GOT3 (cell line): Measurements from ENCODE around the gene TRIP13.

Experiments used
- DNase-seq: peaks from one replicate; lab custom pipeline; 2025; ENCODE audit warnings: mixed read lengths; lab: John Stamatoyannopoulos, UW

TRIP13 gene

DNA sequence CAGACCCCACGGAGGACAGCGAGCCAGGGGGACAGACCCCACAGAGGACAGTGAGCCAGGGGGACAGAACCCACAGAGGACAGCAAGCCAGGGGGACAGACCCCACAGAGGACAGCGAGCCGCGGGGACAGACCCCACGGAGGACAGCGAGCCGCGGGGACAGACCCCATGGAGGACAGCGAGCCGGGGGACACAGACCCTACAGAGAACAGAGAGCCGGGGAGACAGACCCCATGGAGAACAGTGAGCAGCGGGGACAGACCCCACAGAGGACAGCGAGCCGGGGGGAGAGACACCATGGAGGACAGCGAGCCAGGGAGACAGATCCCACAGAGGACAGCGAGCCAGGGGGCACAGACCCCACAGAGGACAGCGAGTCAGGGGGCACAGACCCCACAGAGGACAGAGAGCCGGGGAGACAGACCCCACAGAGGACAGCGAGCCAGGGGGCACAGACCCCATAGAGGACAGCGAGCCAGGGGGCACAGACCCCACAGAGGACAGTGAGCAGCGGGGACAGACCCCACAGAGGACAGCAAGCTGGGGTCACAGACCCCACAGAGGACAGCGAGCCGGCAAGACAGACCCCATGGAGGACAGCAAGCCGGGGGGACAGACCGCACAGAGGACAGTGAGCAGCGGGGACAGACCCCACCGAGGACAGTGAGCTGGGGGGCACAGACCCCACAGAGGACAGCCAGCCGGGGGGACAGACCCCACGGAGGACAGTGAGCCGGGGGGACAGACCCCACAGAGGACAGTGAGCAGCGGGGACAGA lies 37.5 kb upstream of the TRIP13 start:
- DNase-seq = no peak

DNA sequence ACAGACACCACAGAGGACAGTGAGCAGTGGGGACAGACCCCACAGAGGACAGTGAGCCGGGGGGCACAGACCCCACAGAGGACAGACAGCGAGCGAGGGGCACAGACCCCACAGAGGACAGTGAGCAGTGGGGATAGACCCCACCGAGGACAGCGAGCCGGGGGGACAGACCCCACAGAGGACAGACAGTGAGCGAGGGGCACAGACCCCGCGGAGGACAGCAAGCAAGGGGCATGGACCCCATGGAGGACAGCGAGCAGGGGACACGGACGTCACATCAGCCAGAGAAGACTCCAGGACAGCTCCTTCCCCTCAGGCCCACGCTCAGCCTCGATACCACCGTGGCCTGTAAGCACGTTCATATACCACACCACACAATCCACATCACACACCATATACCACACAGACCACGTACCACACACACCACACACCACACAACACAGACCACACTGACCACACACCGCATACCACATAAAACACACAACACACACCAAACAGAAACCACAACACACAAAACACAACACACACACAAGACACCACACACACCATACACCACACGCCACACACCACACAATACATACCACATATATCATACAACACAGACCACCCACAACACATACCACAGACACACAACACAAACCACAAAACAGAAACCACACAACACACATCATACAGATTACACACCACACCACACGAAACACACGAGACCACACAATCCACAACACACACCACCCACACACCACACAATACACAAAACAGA lies 36.7 kb upstream of the TRIP13 start:
- DNase-seq = no peak

DNA sequence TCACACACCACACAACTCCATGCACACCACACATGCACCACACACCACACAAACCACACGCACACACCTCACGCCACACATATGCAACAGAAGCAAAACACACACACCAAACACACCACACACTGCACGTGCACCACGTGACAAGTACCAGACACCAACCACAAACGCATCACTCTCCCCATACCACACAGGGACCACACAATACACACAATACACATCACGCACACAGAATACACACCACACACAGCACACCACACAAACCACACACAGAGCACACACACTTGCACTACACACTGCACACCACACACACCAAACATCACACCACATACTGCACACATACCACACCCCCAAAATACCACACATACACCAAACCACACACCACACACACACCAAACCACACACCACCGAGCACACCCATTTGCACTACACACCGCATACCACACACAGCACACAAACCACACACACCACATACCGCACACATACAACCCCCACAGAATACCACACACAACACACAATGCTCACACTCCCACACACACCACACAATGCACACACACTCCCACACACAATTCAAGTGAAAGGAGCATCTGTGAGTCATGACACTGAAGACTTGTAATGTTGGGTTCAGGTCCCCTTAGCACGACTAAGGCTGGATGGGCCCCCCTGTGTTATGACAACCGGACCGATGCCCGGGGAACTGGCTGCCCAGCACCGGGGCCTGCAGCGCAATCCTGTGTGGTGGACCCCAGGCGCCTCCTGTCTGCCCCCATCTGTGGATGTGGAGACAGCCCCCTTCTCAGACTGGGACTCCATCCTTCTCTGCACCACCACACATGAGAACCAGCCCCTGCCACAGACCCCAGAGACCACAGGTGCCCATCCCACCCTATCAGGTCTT lies 35.9 kb upstream of the TRIP13 start:
- no peak for DNase-seq

DNA sequence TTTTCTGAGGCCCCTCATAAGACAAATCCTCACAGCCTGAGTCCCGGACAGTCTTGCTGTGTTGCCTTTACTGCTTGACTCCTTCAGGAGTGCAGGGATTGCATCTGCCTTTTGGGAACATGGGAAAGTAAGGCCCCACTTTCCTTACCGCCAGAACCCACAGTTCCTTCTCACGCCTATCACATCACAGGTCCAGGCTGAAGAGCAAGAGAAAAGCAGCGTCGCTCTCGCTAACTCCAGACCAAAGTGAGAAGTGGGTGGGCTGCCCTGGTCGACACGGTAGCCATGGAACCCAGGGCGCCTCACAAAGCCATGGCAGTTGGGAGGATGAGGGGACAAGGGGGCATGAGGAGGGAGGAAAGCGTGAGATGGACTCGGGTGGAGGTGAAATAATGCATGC lies 34.0 kb upstream of the TRIP13 start:
- no peak for DNase-seq

DNA sequence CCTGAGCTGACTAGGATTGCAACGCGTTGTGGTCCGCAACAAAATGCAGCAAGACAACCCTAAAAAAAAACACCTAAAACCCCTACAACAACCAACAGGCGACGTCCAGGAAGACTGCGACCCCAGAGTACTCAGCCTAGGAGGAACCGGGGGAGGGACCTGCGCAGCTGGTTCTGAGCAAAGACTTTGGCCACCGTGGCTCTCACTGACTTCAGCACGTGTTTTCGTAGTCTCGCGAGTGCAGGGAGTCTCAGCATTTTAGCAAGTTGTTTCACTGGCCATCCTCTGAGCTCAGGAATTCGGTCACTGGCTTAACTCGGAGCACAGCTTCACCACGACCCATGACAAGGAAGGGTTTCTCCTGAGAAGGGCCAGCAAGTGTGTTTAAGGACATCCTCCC lies 33.3 kb upstream of the TRIP13 start:
- DNase-seq = no peak

DNA sequence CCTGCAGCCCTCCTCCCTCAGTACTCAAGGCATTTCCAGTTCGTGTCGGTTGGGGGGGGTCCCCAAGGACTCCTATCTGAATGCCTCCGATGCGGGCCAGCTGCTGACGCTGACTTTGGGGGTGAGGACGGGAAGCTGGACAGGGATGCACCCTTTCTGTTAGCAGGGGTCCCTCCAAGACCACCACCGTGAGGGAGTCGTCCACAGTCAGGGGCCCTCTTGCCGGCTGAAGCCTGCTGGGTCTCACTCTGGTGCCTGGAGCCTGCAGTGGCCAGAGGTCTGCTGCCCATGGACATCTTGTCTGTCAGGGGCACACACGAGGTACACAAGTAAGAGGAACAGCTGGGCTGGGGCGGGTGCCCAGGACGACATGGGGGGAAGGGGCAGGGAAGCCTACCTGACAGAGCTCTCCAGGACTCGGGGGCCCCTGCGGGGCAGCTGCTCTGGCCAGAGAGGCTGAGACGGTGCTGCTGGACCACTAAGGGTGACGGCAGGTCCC lies 32.8 kb upstream of the TRIP13 start:
- no peak for DNase-seq

DNA sequence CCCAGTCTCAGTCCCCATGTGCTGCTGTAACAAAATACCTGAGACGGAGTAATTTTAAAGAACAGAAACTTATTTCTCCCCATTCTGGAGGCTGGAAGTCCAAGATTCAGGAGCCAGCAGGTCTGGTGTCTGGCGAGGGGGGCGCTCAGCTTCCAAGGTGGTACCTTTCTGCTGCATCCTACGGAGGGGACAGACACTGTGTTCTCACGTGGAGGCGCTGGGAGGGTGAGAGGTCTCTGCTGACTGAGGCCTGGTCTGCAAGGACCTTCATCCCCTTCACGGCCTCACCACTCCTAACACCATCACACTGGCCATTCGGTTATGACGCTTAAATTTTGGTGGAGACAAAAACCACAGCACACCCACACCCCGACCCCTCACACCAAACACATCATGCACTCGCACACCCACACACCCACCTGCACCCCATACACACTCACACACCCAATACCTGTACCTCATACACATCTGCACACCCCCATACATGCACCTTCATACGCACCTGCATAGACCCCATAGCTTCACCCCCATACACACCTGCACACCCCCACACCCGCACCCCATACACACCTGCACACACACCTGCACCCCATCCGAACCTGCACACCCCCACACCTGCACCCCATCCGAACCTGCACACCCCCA lies 32.1 kb upstream of the TRIP13 start:
- DNase-seq = no peak

DNA sequence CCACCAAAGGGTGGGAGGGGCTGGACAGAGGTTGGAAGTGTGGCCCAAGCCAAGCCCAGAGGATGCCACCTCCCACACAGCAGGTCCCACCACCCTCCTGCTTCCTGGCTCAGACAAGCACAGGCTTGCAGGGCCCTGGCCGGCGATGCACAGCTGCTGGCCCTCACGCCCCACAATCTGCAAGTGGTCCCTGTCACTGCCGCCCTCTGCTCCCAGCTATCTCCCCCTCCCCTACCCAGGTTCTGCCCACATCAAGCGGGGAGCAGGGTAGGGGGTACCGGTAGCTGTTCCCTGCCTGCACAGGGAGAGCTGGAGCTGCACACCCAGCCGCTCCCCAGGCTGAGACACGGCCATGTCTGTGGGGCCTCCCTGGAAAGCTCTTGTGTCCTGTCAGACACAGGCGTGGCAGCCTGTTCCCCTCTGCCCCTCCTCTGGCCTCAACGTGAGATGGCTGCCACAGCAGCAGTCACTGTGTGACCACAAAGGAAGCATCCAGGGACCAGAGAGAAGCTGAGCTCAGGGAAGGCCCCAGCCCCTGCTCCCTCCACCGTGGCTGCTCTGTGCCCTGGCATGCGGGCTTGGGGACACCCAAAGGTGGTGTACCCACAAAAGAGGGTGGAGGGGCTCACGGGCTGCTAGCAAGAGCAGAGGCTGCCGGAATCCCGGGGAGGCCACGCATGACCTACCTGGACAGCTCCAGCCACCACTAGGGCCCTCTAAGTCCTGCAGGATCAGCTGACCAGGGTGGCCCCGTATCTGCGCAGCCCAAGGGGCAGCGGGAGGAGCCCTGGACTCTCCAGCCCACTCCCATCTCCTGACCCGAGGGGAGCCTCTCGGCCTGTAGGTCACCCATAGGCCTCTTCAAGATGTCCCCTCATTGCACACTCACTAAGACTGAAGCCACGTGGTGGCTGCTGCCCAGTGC lies 31.0 kb upstream of the TRIP13 start:
- no peak for DNase-seq

DNA sequence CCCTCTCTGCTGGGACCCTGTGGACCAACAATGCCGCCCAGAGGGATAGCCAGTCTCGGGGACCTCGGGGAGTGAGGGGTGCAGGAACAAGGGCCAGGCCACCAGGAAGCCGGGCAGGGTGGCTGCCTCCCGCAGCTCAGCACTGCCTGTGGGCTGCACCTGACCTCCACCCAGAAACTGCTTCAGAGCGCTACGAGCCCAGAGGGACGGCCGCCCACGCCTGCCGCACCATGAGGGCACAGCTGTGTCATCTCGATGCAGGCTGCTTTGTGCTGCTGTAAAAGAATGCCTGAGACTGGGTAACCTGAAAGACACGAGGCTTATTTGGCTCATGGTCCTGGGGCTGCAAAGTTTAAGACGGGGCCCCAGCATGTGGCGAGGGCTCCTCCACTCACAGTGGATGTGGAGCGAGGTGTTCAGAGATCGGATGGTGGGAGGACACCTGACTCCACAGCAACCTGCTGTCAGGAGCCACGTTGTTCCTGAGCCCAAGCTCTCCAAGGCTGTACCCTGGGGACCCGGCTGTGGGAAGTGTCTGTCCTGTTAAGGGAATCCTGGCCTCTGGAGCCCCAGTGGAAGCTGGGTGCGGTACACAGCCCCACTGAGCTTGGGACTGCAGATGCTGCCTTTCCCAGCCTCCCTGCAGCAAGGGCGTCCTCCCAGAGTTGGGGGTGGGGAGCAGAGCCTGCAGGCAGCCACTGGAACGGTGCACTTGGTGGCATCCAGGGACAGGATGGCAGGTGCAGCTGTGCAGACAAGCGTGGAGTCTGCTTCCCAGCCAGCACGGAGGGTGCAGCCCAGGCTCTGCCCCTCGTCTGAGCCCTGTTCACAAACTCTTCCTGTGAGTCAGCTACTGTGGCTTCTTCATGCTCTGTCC lies 30.1 kb upstream of the TRIP13 start:
- DNase-seq = no peak

DNA sequence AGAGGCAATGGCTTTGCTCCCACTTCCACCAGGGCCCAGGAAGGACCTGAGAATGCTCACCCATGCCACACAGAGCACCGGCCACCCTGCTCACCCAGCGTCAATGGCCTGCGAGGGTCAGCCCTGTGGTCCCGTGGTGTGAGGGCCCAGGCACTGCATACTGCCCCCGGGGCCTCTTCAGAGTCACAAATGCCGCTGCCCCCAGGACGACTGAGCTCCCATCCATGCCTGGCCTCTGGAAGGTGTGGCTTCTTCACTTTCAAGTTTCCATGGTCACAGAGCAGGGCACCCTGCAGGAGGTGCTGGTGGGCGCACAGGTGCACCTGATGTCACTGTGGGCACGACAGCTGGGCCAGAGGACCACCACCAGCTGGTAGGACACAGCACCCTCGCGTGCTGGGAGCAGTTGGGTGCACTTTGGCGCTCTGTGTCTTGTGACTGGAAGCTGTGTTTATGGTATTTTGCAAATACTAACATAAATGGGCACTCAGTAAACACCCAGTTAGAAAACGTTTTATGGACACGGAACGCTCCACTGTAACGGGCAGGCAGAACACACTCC lies 29.4 kb upstream of the TRIP13 start:
- DNase-seq = no peak

DNA sequence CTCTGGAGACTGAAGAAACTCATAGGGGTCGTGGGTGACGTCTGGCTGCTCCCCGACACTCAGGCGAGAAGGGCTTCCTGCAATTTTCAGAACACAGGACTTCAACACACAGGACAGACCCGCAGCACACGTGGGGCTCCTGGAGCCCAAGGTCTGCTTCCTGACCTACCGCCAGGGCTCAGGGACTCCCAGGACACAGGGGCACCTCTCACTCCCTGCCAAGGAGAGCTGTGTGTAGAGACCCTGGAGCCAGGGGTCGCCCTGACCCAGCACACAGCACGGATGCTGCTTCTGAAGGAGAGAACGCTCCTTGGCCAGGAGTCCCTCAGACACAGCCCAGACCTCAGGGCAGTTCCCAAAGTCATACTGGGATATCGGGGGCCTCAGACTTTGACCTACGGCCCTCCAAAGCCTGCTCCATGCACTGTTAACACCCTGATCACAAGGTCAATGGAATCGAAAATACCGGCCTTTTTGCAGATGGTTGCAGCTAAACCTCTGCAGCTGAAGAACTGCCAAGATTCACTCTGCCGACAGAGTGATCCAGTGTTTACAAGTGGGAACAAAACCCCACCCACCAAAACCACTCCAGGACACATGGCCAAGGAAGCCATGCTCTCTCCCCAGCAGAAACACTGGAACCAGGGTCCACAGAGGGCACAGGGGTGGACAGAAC lies 28.1 kb upstream of the TRIP13 start:
- DNase-seq = no peak

DNA sequence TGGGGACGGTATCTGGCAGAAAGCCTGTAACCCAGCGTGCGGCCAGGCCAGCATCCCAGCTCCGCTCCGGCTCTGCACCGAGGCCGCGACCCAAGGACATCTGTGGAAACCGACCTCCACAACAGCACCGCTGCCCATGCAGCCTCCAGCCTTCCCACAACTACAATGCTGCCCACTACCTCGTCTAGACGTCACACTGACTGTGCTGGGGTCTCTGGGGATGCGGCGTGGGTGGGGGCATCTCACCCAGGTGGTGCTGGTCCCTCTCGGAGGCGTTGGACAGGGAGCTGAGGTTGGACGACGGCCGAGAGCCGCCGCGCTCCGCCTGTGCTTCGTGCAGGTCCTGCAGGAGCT lies 27.5 kb upstream of the TRIP13 start:
- no peak for DNase-seq

DNA sequence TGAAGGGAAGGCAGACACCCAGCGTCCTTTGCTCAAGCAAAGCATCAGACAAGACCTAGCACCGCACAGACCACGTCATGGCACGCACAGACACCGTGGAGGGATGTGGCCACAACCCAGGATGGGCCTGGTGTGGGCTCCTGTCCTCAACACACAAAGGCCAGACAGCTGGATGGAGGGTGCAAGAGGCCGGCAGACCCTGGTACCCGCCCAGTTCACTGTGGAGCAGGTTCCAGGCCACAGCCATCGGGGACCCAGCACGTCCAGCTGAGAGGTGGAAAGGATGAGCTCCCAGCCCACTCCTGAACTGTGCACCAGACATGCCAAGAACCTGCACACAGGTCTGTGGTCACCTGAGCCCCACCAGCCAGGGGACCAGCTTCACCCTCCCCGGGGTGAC lies 26.9 kb upstream of the TRIP13 start:
- no peak for DNase-seq

DNA sequence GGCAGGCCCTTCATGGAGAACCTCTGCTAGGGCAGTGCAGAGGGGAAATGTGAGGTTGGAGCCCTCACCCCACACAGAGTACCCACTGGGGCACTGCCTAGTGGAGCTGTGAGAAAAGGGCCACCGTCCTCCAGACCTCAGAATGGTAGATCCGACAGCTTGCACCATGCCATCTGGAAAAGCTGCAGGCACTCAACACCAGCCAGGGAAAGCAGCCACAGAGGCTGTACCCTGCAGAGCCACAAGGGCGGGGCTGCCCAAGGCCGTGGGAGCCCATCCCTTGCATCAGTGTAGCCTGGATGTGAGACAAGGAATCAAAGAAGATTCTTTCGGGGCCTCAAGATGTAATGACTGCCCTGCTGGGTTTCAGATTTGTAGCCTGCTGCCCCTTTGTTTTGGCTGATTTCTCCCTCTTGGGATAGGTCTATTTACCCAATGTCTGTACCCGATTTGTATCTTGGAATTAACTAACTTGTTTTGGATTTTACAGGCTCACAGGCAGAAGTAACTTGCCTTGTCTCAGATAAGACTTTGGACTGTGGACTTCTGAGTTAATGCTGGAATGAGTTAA lies 25.3 kb upstream of the TRIP13 start:
- DNase-seq = no peak

DNA sequence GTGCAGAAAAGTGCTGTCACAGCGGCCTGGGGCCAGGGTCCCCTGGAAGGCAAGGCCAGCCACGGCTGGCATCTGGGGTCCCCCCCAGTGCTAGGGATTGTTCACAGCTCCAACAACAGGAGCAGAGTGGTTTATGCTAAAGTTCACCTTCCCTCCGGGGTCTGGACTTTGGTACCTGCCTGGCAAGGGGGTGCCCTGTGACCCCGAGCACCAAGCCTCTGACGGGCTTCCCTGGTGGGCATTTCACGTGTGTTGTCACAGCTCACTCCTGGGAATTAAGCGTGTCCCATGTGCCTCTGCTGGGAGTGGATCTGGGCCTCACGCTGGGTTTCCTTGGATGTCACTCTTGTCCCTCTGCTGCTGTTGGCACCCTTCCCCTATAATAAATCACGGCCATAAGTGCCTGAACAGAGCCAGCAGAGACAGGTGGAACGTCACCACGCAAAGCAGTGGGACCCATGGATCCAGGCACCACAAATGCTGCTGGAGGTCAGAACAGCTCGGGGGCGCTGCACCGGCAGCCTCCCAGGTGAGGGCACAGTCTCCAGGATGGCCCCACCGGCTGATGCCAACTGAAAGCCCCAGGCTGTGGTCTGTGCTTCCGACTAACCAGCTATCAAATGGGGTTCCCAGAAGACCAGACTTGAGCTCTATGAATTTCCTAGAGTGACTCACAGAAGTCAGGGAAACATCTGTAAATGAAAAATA lies 24.1 kb upstream of the TRIP13 start:
- DNase-seq = no peak

DNA sequence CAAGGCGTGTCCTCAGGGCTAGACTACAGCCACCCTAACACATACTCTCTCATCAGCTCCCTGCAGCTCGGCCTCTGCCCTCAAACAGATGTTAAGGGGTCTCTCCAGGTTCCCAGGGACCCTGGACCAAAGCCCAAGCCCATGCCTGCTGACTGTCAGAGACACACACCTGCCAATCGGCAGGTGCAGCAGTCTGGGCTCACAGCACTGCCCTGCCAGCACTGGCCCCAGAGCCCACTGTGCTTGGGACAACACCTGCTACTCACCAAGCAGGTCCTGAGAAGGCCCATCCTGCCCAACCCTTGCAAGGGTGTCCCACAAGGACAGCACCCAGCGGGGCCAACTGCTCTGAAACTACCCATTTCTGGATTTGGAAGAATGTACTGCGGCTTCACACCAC lies 21.7 kb upstream of the TRIP13 start:
- no peak for DNase-seq

DNA sequence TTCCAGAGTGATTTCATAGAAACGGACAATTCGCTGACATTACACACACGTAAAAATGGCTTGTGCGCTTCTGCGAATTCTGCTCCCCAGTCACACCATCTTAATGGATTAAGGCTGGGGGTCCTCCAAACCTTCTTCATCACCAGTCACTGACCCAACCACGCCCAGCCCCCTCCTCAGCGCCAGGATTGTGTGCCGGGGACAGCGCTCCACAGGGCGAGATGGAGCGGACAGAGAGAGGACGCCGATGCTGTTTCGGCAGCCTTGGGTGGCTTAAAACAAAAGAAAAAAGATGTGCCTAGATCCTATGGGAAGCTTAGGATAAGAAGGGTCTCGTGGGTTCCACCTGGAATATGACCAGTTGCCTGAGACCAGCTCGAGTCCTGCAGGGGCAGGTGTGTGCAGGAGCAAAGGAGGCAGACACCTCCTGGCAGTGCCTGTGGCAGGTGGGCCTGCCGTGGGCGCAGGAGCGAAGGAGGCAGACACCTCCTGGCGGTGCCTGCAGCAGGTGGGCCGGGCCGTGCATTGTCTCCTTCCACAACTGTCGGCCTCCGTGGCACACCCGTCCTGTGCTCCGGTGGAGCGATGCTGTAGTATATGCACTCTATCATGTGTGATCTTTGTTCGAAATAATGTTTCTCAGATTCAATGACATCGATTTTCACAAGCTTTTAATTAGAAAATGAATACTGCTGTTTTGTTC lies 20.9 kb upstream of the TRIP13 start:
- no peak for DNase-seq
